Activated CD4-positive, alpha-beta memory T cell treated with anti-CD3 and anti-CD28 coated beads for 36 hours (primary cell): ENCODE results near the gene CLDN9. TPM values are rescaled to one million over a fixed set of nuclear protein-coding genes. Genes with fewer than 3 reads are reported as not detected.

Experiments used
- CTCF ChIA-PET: fragments of 350-600 bp; sonication (Branson Sonifier 250); formaldehyde crosslinking; loops from one replicate; lab custom pipeline; 2021; ENCODE audit warnings: antibody characterized with exemption, inconsistent platforms; lab: Charles Lee
- POLR2A ChIA-PET: fragments of 350-600 bp; sonication (Branson Sonifier 250); formaldehyde crosslinking; loops from one replicate; lab custom pipeline; 2021; ENCODE audit warnings: antibody characterized with exemption; lab: Charles Lee
- DNase-seq: peaks from one replicate; pipeline ENCODE4 v3.0.0-alpha.2; 2020
- H3K27ac Mint-ChIP-seq: one replicate; pipeline ENCODE4 v1.8.0; 2021; ENCODE audit warnings: mixed read lengths
- H3K27me3 Mint-ChIP-seq: one replicate; pipeline ENCODE4 v1.8.0; 2021; ENCODE audit warnings: mixed read lengths
- H3K36me3 Mint-ChIP-seq: one replicate; pipeline ENCODE4 v1.8.0; 2021; ENCODE audit warnings: mixed read lengths
- H3K4me1 Mint-ChIP-seq: one replicate; pipeline ENCODE4 v1.8.0; 2021; ENCODE audit warnings: low read depth, mixed read lengths
- H3K4me3 Mint-ChIP-seq: one replicate; pipeline ENCODE4 v1.8.0; 2021; ENCODE audit warnings: mild to moderate bottlenecking, mixed read lengths
- H3K9me3 Mint-ChIP-seq: one replicate; pipeline ENCODE4 v1.8.0; 2021; ENCODE audit warnings: mixed read lengths
- intact Hi-C: fragments of 100-400 bp; cut with micrococcal nuclease; formaldehyde crosslinking; loops from one replicate; pipeline ENCODE4 v1.15.1; 2023
- total RNA-seq, 2 experiments: library from RNA; stranded (reverse); gene quantifications; one replicate each; pipeline ENCODE4 v1.2.3, GENCODE V29; 2021

The CLDN9 gene
- total RNA-seq, 2 experiments from 2014 or later = not detected

DNA sequence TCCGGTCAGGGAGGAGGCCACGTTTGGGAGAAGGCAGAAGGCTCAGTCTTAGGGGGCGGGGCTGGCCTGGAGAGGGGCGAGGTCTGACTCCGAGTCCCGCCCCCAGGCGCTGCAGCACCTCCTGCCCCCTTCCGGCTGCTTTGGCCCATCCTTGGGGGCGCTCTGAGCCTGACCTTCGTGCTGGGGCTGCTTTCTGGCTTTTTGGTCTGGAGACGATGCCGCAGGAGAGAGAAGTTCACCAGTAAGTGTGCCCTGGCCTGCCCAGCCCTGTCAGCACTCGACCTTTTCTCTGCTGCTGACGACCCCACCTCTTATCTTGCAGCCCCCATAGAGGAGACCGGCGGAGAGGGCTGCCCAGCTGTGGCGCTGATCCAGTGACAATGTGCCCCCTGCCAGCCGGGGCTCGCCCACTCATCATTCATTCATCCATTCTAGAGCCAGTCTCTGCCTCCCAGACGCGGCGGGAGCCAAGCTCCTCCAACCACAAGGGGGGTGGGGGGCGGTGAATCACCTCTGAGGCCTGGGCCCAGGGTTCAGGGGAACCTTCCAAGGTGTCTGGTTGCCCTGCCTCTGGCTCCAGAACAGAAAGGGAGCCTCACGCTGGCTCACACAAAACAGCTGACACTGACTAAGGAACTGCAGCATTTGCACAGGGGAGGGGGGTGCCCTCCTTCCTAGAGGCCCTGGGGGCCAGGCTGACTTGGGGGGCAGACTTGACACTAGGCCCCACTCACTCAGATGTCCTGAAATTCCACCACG, 8.9 kb downstream of the CLDN9 start:
- peaks cover 5% of the 10 kb centered on the region for H3K36me3 Mint-ChIP-seq
- H3K27ac Mint-ChIP-seq = peak overlapping the region; percentile 96
- intact Hi-C loops = loop anchor here (2.0 to 5.0 kb wide), 4 partner anchors 51 to 241 kb away; partner anchors contain the start of gene FLYWCH1
- H3K27me3 Mint-ChIP-seq = no peaks in the 10 kb centered on the region
- no peaks in the 10 kb centered on the region for H3K9me3 Mint-ChIP-seq
- H3K4me3 Mint-ChIP-seq = peak overlapping the region; percentile 91
- ChIA-PET CTCF (interaction anchor here (1.7 to 17.0 kb wide), 4 partner anchors 8 to 108 kb away, joined by 5 to 412 read pairs (median 46); partner anchors contain the start of gene CLDN9), POLR2A (interaction anchor here (0.9 to 1.9 kb wide), 7 partner anchors 7 to 113 kb away, joined by 3 to 11 read pairs (median 4); partner anchors contain the start of gene ZNF213)
- H3K4me1 Mint-ChIP-seq = peaks cover 47% of the 10 kb centered on the region
- DNase-seq = peak; percentile 92

DNA sequence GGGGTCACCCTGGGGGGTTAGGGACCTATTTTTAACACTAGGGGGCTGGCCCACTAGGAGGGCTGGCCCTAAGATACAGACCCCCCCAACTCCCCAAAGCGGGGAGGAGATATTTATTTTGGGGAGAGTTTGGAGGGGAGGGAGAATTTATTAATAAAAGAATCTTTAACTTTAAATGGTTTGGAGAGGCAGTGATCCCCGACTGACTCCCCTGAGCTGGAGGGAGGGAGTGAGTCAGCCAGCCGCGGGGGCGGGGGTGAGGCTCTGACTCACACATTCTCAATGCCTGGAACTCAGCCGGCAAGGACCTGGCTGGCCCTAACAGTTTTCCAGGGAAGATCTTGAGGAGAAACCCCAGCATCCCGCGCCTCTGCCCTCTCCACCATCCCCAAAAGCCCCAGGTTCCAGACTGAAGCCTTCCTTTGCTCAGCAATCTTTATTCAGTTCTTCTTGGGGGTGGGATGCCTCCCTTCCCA, 9.5 kb downstream of the CLDN9 start:
- CTCF ChIA-PET = interaction anchor here (0.7 to 17.0 kb wide), 6 partner anchors 8 to 167 kb away, joined by 3 to 412 read pairs (median 6); partner anchors contain the start of gene CLDN9
- H3K9me3 Mint-ChIP-seq = no peaks in the 10 kb centered on the region
- intact Hi-C loops = loop anchor here (2.0 to 5.0 kb wide), 3 partner anchors 79 to 240 kb away; partner anchors contain the start of gene FLYWCH1
- H3K27ac Mint-ChIP-seq = peak overlapping the region; percentile 96
- POLR2A ChIA-PET = interaction anchor here (0.9 to 1.7 kb wide), 6 partner anchors 9 to 112 kb away, joined by 3 to 7 read pairs (median 4); partner anchors contain the start of gene ZNF213
- peak; percentile 96 for DNase-seq
- H3K4me3 Mint-ChIP-seq = peak overlapping the region; percentile 91
- no peaks in the 10 kb centered on the region for H3K27me3 Mint-ChIP-seq
- peaks cover 47% of the 10 kb centered on the region for H3K4me1 Mint-ChIP-seq
- peaks cover 10% of the 10 kb centered on the region for H3K36me3 Mint-ChIP-seq

GRCh38 chr16:3022684-3023414, 10.1 kb downstream of the CLDN9 start:
- Mint-ChIP-seq H3K36me3 (peaks cover 10% of the 10 kb centered on the region), H3K4me1 (peaks cover 47% of the 10 kb centered on the region), H3K4me3 (peak overlapping the region; percentile 91), H3K27me3 (no peaks in the 10 kb centered on the region), H3K9me3 (no peaks in the 10 kb centered on the region), H3K27ac (peak overlapping the region; percentile 96)
- ChIA-PET CTCF (interaction anchor here (0.7 to 17.0 kb wide), 7 partner anchors 7 to 166 kb away, joined by 3 to 412 read pairs (median 3); partner anchors contain the start of gene CLDN9), POLR2A (interaction anchor here (0.9 to 1.6 kb wide), 4 partner anchors 8 to 112 kb away, joined by 3 to 4 read pairs (median 4); partner anchors contain the start of gene ZNF213)
- DNase-seq = no peak
- intact Hi-C loops = loop anchor here (2.0 to 5.0 kb wide), 3 partner anchors 78 to 239 kb away; partner anchors contain the start of gene FLYWCH1

- peaks cover 45% of the 10 kb centered on the region for H3K4me1 Mint-ChIP-seq
- intact Hi-C loops = loop anchor here (2.0 to 5.0 kb wide), 3 partner anchors 77 to 239 kb away; partner anchors contain the start of gene FLYWCH1
- peak; percentile 48 for DNase-seq
- H3K36me3 Mint-ChIP-seq = peaks cover 10% of the 10 kb centered on the region
- H3K27me3 Mint-ChIP-seq = no peaks in the 10 kb centered on the region
- ChIA-PET POLR2A (interaction anchor here (0.9 to 1.1 kb wide), 2 partner anchors 51 to 111 kb away, joined by 3 to 4 read pairs; partner anchors contain the start of gene ZNF213), CTCF (interaction anchor here (0.9 to 17.0 kb wide), 5 partner anchors 6 to 109 kb away, joined by 3 to 412 read pairs (median 3); partner anchors contain the start of gene CLDN9)
- peak overlapping the region; percentile 96 for H3K27ac Mint-ChIP-seq
- H3K4me3 Mint-ChIP-seq = peak overlapping the region; percentile 91
- H3K9me3 Mint-ChIP-seq = no peaks in the 10 kb centered on the region
Observed at GRCh38 chr16:3023415-3023668, 10.6 kb downstream of the CLDN9 start.

DNA sequence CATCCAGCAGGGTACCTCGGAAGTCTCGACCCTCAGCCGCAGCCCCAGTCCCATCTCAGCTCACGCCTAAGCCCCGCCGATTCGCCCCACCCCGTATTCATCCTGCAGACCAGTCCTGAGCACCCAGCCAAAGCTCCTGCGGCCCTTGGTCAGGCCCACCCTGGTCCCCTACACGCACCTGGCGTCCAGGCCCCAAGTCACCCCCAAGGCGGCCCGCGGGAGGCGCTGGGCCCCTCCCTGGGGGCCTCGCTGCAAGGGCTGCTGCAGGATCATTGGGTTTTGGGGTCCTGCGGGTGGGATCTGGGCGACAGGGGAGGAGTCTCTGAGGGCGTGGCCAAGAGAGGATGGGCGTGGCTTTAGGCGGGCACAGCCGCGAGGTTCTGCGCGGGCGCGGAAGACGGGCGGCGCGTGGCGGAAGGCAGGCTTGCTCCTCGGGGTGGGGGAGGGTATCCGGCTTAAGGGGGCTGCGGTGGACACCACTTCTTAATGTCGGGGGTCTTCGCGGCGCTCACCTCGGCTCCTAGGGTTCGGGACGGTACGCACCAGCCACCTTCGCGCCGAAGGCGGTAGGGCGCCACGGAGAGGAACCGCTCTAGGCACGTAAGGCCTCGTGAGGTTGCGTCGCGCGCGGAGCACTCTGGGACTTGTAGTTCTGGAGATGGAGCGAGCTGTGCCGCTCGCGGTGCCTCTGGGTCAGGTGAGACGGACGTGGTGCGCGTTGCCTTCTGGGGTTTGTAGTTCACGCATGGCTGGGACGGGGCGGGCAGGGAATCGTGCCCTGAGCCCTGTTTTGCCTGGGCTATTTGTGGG, 11.2 kb downstream of the CLDN9 start, which contains the start of the genes HCFC1R1 and THOC6:
Gene HCFC1R1 (minus strand): TSS at position 274 of the 810 bp plus-strand sequence. CDS start 1 bp downstream, at position 273.
Gene THOC6 (plus strand): TSS at position 367 of the 810 bp plus-strand sequence. CDS start 292 bp downstream, at position 659.
- peak within 1 kb of the TSS; percentile 96 for H3K27ac Mint-ChIP-seq
- ChIA-PET CTCF (interaction anchor here (0.9 to 17.0 kb wide), 6 partner anchors 6 to 72 kb away, joined by 3 to 412 read pairs (median 3); partner anchors contain the start of gene CLDN9), POLR2A (interaction anchor here (0.9 kb wide), 1 partner anchor 111 kb away, joined by 4 read pairs; the partner anchor contains the start of gene ZNF213)
- peaks cover under 1% of the 10 kb centered on the region for H3K27me3 Mint-ChIP-seq
- H3K9me3 Mint-ChIP-seq = no peaks in the 10 kb centered on the region
- peaks cover 45% of the 10 kb centered on the region for H3K4me1 Mint-ChIP-seq
- DNase-seq = peak; percentile 98
- peak within 1 kb of the TSS; percentile 91 for H3K4me3 Mint-ChIP-seq
- intact Hi-C loops = loop anchor here (1.0 to 5.0 kb wide), 4 partner anchors 20 to 238 kb away; partner anchors contain the start of gene FLYWCH1
- peaks cover 10% of the 10 kb centered on the region for H3K36me3 Mint-ChIP-seq

DNA sequence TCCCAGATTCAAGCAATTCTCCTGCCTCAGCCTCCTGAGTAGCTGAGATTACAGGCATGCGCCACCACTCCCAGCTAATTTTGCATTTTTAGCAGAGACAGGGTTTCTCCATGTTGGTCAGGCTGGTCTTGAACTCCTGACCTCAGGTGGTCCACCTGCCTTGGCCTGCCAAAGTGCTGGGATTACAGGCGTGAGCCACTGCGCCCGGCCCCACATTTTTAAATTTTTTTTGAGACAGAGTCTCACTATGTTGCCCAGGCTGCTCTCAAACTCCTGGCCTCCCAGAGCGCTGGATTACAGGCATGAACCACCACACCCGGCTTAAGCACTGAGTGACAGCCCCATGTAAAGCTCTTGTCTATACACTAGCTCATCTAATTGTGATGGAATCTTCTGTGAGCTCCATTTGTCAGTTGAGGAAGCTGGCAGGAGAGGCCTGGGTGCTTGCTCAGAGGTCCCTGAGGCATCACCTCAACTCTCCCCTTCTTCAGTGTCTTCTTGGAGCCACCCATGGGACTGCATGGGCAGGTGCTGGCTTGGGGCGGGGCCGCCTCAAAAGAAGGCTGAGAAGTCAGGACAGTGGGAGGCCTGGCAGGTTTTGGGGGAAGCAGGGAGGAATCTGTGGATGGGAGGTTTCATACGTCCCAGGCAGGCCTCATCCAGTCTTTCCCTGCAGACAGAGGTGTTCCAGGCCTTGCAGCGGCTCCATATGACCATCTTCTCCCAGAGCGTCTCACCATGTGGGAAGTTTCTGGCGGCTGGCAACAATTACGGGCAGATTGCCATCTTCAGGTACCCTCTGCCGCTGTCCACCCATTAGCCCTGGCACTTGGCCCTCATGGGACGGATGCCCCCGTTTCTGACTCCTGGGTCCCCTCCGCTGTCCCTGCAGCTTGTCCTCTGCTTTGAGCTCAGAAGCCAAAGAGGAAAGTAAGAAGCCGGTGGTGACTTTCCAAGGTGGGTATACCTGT, 12.6 kb downstream of the CLDN9 start:
- no peak overlapping the region for H3K4me3 Mint-ChIP-seq
- no peak overlapping the region for H3K27ac Mint-ChIP-seq
- peaks cover 48% of the 10 kb centered on the region for H3K4me1 Mint-ChIP-seq
- CTCF ChIA-PET = interaction anchor here (1.0 to 17.0 kb wide), 5 partner anchors 8 to 107 kb away, joined by 3 to 412 read pairs (median 3); partner anchors contain the start of genes CLDN9 and ZNF213
- H3K27me3 Mint-ChIP-seq = peaks cover 12% of the 10 kb centered on the region
- intact Hi-C loops = no loop called here
- H3K36me3 Mint-ChIP-seq = peaks cover 10% of the 10 kb centered on the region
- H3K9me3 Mint-ChIP-seq = no peaks in the 10 kb centered on the region
- POLR2A ChIA-PET = no interaction called here
- no peak for DNase-seq

GRCh38 chr16:3026003-3026378, 13.3 kb downstream of the CLDN9 start:
- H3K4me3 Mint-ChIP-seq = no peak overlapping the region
- peaks cover 12% of the 10 kb centered on the region for H3K27me3 Mint-ChIP-seq
- POLR2A ChIA-PET = no interaction called here
- H3K4me1 Mint-ChIP-seq = peaks cover 44% of the 10 kb centered on the region
- intact Hi-C loops = no loop called here
- peaks cover 10% of the 10 kb centered on the region for H3K36me3 Mint-ChIP-seq
- CTCF ChIA-PET = interaction anchor here (0.6 to 17.0 kb wide), 4 partner anchors 20 to 107 kb away, joined by 3 to 412 read pairs (median 102); partner anchors contain the start of genes CLDN9 and ZNF213
- no peaks in the 10 kb centered on the region for H3K9me3 Mint-ChIP-seq
- no peak overlapping the region for H3K27ac Mint-ChIP-seq
- no peak for DNase-seq

DNA sequence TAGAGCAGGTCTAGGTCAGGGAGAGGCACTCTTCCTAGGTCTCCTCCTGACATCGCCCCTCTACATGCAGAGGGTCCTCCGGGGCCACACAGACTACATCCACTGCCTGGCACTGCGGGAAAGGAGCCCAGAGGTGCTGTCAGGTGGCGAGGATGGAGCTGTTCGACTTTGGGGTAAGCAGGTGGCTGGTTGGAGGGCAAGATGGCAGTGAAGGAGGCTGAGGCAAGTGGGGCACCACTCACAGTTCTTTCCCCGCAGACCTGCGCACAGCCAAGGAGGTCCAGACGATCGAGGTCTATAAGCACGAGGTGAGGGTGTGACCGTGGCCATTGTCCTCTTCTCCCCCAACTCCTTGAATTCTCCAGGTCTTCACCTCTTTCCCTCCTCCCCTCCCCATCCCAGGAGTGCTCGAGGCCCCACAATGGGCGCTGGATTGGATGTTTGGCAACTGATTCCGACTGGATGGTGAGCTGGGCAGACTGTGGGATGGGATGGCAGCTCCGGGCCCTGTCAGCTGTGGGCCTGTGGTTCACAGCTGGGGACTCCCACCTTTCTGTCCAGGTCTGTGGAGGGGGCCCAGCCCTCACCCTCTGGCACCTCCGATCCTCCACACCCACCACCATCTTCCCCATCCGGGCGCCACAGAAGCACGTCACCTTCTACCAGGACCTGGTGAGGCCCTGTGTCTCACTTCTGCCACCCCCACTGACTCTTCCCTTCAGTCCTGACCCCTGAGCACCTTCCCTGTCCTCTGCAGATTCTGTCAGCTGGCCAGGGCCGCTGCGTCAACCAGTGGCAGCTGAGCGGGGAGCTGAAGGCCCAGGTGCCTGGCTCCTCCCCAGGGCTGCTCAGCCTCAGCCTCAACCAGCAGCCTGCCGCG, 14.1 kb downstream of the CLDN9 start:
- Mint-ChIP-seq H3K36me3 (peaks cover 10% of the 10 kb centered on the region), H3K4me3 (no peak overlapping the region), H3K27me3 (peaks cover 14% of the 10 kb centered on the region), H3K27ac (no peak overlapping the region), H3K9me3 (no peaks in the 10 kb centered on the region), H3K4me1 (peaks cover 37% of the 10 kb centered on the region)
- CTCF ChIA-PET = interaction anchor here (0.6 to 17.0 kb wide), 8 partner anchors 6 to 144 kb away, joined by 5 to 412 read pairs (median 88); partner anchors contain the start of genes CLDN6, CLDN9, HCFC1R1 and THOC6
- POLR2A ChIA-PET = interaction anchor here (1.5 kb wide), 1 partner anchor 23 kb away, joined by 5 read pairs; no protein-coding TSS in a partner anchor
- intact Hi-C loops = no loop called here
- DNase-seq = no peak

DNA sequence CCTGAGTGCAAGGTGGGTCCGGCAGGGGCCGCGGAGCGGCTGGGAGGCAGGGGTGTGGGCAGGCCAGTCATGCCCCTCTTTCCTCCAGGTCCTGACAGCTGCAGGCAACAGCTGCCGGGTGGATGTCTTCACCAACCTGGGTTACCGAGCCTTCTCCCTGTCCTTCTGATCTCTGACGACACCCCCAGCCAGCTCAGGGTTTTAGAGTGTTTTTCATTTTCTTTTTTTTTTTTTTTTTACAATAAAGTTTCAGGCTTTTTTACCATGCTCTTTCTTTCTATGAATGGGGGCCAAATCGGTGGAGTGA, 14.7 kb downstream of the CLDN9 start:
- Mint-ChIP-seq H3K4me1 (peaks cover 31% of the 10 kb centered on the region), H3K4me3 (no peak overlapping the region)

More for the DNA sequence above, 14.7 kb downstream of the CLDN9 start:
- DNase-seq = no peak
- Mint-ChIP-seq H3K27me3 (peaks cover 16% of the 10 kb centered on the region), H3K36me3 (peaks cover 10% of the 10 kb centered on the region), H3K9me3 (no peaks in the 10 kb centered on the region), H3K27ac (no peak overlapping the region)
- intact Hi-C loops = no loop called here
- CTCF ChIA-PET = interaction anchor here (0.8 to 17.0 kb wide), 22 partner anchors 7 to 155 kb away, joined by 3 to 412 read pairs (median 10); partner anchors contain the start of genes BICDL2, CLDN6, CLDN9 and HCFC1R1
- POLR2A ChIA-PET = interaction anchor here (1.5 kb wide), 1 partner anchor 24 kb away, joined by 5 read pairs; no protein-coding TSS in a partner anchor
